HL-60/S4 treated with phorbol 12-myristate 13-acetate at 8.2 ng/mL for 4 days and 3 days (cell line): ENCODE data around the gene TMEM175.

ENCODE experiments used
- in situ Hi-C: fragments of 300-500 bp; cut with MboI; formaldehyde crosslinking; loops from 2 replicates; pipeline ENCODE4 v1.15.0; 2022; ENCODE audit warnings: low sequenced_read_pairs

Gene TMEM175

GRCh38 chr4:898869-899555, 33.2 kb upstream of the TMEM175 start:
- in situ Hi-C loops: no loop called here

GRCh38 chr4:899556-899906, 32.7 kb upstream of the TMEM175 start:
- in situ Hi-C loops: no loop called here

DNA sequence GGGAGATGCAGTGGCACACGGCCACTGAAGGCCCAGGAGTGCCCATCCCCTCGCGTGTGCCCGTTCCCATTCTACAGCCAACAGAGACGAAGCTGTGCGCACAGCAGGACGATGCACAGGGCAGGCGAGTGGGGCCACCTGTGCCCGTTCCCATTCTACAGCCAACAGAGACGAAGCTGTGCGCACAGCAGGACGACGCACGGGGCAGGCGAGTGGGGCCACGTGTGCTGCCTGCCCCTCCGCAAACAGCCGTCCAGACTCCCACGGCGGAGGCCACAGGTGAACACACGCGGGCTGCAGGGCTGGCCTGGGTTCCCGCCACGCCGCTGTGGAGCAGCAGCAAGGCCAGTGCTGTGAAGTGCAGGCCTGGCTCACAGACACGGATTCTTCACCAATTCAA, 32.2 kb upstream of the TMEM175 start:
- in situ Hi-C loops: no loop called here

- in situ Hi-C loops: no loop called here
Measured at GRCh38 chr4:900721-901120, 31.5 kb upstream of the TMEM175 start.

GRCh38 chr4:901192-901910, 30.9 kb upstream of the TMEM175 start:
- in situ Hi-C loops: no loop called here

- in situ Hi-C loops: no loop called here
Measured at GRCh38 chr4:903066-904046, 28.9 kb upstream of the TMEM175 start.

GRCh38 chr4:905485-906338, 26.5 kb upstream of the TMEM175 start:
- in situ Hi-C loops: no loop called here

DNA sequence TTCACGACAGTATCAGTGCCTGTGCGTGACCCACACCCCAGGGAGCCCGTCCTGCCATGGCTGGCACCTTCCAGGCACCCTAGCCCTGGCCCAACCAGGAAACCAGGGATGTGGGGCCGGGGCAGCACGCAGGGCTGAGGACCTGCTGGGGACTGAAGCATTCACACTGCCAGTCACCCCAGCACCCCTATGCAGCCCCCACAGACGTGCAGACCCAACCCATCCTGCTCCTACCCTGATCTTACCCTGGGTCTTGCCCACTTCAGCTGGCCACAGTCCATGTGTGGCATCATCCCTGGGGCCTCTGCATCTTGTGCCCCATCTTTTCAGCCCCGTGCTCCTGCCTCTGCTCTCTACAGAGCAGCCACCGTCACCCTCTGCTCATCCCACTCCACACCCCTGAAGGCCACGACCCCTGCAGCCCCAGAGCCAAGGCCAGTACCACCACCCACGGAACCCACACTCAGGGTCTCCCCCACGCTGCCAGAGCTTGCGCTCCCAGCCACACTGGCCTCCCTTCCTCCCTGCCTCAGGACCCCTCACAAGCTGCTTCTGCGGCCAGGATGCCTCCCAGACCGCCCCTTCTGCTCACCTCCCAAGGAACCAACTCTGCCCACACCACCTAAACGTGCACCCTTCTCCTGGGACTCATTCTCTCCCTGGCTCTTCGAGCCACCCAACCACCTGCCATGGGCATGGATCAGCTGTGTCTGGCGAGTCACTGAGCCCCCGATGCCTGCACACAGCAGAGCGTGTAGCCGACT, 25.7 kb upstream of the TMEM175 start:
- in situ Hi-C loops: no loop called here

GRCh38 chr4:907103-907400, 25.2 kb upstream of the TMEM175 start:
- in situ Hi-C loops: no loop called here

DNA sequence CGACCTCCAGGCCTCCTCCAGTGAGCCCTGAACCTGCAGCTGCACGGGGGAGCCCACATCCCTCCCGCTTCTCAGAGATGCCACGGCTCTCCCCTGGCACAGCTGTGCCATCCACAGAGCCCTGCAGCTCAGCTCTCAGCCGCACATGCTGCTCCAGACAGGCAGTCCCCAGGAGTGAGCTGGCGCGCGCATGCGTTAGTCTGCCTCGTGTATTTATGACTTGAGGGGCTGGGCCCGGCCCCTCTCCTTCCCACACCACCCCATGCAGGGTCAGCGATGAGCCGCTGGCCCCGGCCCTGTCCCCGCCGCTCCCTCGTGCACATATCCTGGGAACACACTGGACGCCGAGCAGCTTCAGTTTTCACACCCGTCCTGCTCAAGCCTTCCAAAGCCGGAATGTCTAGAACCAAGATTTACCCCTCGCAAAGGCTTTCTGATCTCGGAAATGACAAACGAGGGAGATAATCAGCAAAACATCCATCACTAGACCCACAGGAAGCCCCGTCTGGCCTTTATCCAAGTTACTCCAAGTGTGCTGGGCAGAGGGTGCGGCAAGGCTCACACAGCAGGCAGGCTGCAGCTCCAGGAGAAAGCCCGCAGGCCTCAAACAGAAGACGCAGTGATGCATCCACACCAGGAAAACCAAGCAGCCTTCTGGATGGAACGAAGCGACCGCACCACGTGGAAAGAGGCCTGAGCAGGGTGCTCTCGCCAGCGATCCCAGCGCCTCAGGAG, 24.4 kb upstream of the TMEM175 start:
- in situ Hi-C loops: no loop called here

- in situ Hi-C loops: no loop called here
Measured at GRCh38 chr4:909131-909571, 23.1 kb upstream of the TMEM175 start.

DNA sequence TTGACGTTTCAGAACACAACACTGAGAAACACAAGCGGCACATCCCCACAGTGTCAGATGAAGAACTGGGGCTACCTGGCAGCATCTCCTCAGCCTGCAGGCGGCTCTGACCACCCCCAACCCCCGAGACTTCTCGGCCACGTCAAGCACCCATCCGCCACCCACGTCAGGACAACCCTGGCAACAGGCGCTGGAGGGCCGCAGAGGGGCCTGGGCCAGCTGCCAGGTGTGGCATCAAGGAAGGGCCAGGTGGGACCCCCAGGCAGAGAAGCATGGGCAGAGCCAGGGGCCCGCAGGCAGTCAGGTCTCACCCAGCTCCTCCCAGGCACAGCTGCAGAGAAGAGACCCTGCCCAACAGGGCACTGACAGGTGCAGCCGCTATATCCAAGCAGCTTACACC, 22.4 kb upstream of the TMEM175 start:
- in situ Hi-C loops: no loop called here

- in situ Hi-C loops: no loop called here
Measured at GRCh38 chr4:910366-911091, 21.7 kb upstream of the TMEM175 start.

DNA sequence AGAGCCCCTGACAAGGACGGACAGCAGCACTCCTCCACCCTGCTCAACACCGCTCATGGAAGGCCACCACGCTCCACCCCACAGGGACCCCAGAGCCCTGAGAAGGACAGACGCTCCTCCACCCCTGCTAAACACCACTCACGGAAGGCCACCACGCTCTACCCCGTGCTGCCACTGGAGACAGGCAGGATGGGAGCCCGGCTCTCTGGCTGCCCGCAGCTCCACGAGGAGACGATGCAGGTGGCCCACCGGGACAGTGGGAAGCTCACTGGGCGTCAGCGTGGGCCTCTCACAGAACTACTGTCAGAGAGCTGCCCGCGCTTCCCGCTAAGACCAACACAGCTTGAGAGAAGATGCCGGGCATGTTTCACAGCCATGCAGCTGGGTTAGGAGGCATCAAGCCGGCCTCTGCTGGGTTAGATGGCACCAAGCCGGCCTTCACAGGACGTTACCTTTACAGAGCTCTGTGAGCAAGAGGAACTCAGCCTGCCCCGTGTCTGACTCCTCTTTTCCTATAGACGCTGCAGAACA, 21.0 kb upstream of the TMEM175 start:
- in situ Hi-C loops: no loop called here

DNA sequence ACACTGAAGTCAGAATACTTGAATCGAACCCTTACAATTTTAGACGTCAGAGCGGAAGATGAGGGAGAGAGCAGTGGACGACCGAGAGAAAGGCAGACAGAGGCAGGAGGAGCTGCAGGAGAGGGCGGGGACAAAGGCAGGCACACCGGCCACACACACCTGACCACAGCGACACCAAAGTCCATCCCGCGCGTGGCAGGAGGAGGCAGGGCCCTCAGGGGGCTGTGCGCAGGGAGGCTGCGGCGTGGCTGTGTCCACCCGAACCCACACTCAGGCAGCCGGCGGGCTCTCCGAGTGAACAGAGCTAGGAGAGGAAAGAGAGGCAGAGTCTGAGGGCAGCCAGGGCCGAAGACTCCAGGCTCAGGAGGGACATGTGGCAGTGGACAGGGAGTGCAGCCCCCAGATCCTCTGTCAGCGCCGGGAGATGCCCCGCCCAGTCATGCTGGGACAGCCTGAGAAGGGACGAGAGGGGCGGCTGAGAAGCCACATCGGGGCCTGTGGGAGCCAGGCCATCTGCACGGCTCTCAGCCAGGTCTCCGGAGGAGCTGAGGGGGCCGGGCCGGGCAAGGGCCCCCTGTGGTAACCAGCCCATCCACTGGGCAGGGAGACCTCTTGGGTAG, 20.3 kb upstream of the TMEM175 start:
- in situ Hi-C loops: no loop called here

- in situ Hi-C loops: no loop called here
Measured at GRCh38 chr4:912548-913279, 19.5 kb upstream of the TMEM175 start.

GRCh38 chr4:913280-913618, 19.0 kb upstream of the TMEM175 start:
- in situ Hi-C loops: no loop called here
